HG03565 (cell line): ENCODE measurements around the gene PIP4K2A.
"Not testable (repeated sequence)": the region's sequence is repeated elsewhere in the genome, so short reads cannot be mapped to it uniquely, and the experiment has no call there.

Source experiments
- ATAC-seq: cut with Tn5 transposase; IDR thresholded peaks from one replicate; pipeline ENCODE4 v1.9.1; 2021; ENCODE audit warnings: mild to moderate bottlenecking, moderate library complexity; ENCODE audit not compliant: unreplicated experiment

PIP4K2A gene

DNA sequence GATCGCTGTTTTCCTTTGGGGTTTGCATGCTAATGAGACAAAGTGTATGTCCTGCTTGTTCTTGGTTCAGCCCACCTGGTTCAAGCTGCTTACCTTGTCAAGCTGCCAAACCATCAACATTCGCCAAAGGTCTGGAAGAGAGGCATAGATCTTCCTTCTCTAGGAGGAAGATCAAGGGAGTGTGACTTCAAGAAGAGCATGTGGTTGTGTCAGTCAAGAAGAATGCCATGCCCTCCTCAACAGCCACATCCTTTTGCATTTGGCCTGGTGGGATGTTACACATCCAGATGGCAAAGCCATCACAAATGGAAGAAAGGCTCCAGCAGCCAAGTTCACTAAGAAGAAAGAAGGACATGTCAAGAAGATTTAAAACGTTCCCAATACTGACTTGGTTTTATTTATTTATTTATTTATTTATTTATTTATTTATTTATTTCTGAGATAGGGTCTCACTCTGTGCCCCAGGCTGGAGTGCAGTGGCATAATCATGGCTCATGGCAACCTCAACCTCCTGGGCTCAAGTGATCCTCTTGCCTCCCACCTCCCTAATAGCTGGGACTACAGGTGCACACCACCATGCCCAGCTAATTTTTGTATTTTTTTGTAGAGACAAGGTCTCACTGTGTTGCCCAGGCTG lies 5.1 kb upstream of the PIP4K2A start:
- ATAC-seq: no peak

DNA sequence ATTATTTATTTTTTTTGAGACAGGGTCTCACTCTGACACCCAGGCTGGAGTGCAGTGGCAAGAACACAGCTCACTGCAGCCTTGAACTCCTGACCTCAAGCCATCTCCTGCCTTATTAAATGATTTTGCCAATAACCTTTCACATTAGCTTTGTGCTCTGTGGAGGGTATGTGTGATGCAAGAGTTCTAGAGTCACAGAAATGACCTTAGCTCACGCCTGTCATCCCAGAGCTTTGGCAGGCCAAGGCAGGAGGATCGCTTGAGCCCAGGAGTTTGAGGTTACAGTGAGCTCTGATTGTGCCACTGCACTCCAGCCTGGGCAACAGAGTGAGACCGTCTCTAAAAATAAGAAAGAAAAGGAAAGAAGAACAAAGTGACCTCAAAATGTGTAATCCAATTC lies 4.3 kb upstream of the PIP4K2A start:
- not testable (repeated sequence) for ATAC-seq

DNA sequence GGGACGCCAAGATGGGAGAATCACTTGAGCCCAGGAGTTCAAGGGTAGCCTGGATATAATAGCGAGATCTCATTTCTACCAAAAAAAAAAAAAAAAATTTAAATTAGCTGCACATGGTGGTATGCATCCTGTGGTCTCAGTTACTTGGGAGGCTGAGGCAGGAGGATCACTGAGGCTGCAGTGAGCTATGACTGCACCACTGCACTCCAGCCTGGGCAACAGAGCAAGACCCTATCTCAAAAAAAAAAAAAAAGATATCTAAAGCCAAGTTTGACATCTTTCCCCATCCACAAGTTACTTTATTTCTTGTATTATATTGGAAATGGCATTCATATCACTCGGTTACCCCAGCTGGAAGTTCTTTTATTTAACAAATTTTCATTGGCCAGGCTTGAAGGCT lies 3.4 kb upstream of the PIP4K2A start:
- ATAC-seq: no peak

DNA sequence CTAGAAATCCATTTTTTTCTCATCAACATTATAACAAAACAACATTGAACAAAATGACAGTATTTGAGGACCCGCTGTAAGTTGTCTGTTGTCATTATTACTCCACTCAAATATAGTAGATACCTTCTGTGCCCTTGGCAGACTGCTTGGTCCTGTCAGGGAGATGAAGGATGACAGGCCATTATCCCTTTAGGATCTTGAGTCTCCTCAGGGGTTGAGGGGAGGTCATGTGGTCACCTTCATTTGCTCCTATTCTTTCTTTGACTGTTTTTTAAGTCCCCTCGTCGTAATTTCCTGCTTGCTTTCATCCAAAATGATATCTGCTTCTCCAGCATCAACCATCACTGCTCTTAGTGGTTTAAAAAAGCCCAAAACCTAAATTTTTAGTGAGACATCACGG lies 2.6 kb upstream of the PIP4K2A start:
- ATAC-seq: no peak

DNA sequence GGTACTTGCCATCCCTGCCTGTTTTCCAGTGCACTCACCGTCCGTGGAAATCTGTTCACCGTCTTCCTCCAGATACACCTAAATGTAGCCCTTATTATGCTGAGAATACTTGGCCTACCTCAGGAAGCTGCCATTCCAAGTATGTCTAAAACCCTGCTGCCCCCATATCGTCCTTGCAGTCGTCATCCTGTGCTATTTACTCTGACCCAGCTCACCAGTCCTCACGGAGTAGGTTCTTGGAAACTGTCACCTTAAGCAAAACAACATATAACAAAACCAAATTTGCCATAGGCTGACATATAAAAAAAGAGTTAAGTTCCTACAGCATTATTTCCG lies 880 bp upstream of the PIP4K2A start:
- ATAC-seq: no peak

DNA sequence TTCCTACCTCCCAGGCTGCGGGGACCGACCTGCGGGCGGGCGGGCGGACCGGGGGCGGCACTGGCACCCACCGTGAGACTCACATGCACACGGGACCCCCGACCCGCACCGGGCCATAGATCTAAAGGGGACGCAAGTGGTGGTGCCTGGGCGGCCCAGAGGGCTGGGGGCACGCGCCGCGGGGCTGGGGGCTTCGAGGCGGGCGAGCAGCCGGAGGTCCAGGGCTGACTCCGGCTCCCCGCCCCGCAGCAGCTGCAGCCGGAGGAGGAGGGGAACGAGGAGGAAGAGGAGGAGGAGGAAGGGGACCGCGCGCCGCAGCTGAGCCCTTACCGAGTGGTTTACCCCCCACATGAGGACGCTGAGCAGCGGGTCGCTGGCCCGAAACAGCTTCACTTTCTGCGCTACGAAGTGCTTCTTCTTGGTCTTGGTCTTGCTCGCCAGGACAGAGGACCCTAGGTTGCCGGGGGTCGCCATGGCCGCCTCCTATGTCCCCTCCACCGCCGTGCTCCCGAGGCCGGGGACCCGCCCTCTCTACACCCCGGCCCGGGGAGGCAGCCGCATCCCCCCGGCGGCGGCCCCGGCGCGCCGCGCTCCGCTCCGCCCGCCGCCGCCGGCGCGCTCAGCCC lies 412 bp downstream of the PIP4K2A start:
- no peak for ATAC-seq

DNA sequence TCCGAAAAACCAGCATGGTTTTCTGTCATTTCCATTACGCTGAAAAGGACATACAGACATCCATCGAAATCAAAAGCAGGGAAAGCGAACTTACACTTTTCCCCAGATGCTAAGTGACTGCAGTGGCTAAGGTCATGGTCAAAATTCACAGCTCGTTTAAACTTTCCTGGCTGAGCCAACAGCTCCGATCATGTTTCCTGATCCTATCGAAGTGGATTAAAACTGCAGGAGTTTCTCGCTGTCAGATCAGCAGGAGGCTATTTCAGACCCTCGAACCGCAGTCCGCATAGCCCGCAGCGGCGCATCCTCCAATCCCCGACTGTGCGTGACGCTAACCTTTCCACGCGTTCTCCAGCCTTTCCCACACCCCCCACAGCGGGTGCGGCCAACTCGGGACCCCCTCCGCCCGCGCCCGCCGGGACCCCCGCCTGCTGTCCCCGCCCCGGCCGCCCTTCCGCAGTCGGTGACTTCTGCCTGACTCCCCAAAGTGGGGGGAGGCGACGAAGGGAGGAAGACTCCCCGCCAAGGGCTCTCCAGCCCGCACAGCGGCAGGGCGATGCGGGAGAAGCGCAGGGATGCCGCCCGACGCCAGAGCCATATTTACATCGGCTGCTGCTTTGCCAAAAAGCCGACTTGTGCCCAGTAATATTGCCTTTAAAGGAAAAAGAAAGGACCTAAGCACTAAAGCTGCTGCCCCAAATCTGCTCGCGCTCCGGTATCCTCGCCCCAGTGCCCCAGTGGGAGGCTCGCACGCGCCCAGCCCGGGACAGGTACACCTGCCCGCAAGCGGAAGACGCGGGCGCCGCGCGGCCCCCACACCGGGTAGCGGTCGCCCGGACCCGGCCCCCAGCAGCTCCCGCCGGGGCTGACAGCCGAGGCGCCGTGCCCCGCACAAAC lies 1.2 kb downstream of the PIP4K2A start:
- ATAC-seq: no peak

DNA sequence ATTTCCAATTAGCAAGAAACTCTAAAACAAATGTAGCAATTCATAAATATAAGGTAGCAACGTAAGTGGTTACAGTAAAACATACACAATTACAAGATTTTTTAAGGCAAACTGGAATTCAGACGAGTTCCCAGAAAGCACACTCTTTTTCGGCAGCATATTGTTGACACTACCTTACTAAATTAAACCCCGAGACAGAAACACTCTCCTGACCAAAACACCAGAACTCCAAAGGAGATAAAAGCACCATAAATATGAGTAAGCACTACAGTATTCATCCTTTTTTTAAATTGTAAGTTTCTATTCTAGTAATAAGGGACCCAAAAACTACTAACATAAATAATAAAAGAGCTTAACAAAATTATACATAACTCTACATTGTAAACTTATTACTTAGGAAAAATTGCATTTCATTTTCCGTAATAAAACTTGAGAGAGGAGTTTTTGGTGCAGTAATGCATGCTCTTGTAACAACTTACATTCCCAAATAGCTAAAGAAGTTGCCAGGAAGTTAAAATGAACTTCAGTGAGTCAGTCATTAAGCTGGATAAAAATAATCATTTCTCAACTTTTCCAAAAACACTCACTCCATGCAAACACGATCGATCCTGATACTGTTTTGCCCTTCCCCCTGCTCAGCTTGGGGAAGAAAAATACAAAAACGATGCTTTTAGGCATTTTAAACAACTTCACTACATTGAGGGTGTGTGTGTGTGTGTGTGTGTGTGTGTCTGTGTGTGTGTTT lies 2.0 kb downstream of the PIP4K2A start:
- no peak for ATAC-seq

DNA sequence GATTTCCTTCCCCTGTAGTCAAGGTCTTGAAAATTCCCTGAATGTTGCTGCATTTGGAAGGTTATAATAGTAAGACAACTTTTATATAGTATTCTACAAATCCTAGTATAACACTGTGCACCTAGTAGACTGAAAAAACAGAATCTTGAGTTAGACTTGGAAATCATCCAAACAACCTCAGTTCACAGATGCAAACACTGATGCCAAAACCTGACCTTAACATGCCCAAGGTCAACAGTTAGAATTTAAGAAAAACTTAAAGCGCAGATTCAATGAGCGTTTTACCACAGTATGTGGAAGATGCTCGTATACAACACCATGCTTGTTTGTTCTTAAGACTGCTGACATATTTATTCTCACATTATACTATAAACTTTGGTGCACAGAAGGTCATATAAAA lies 3.0 kb downstream of the PIP4K2A start:
- no peak for ATAC-seq

DNA sequence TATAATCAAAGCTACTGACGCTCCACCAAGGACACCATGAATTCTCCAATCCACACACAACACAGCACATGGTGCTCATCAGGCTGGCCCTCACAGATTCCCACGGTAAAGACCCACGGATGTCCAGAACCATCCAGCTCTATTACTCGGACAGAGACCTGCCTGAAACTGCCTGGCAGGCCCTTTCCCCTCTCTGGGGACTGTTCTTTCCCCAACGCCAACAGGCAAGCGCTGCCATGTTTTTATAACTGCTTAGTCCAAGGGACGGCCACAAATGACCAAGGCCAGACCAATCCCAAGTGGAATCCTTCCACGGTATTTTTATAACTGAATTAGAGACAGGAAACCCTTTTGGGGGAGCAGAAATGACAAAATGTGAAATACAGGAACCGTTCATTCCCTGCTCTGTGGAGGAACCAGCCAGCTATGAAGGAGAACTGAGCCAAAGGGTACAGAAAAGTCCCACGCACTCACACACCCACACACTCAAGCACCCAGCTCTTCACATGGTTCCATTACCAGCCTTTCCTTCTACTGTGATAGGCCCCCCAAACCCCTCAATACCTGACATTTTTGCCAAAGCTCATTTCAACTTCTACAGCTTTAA lies 4.1 kb downstream of the PIP4K2A start:
- no peak for ATAC-seq

DNA sequence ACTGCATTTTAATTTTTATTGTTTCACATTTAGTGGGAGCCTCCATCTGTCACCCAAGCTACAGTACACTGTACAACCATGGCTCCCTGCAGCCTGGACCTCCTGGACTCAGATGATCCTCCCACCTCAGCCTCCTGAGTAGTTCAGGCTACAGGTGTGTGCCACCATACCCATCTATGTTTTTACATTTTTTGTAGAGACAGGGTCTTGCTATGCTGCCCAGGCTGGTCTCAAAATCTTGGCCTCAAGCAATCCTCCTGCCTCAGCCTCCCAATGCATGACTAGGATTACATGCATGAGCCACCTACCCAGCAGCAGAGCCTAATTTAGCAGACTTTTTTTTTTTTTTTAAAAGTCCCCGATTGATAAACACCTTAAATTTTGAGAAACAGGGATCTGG lies 5.6 kb downstream of the PIP4K2A start:
- ATAC-seq: no peak

DNA sequence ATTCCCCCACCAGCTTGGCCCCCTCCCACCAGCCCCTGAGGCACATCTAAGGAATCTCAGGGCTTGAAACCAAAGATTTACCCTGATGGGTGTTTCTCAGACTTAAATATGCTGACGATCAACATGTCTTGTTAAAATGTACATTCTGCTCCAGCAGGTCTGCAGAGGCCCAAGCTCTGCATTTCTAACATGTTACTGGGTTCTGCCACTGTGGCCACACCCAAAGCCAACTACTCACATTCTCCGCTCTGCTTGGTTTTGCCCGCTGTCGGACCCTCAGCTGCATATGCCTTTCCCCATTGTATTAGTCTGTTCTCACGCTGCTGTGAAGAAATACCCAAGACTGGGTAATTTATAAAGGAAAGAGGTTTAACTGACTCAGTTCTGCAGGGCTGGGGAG lies 8.9 kb downstream of the PIP4K2A start:
- no peak for ATAC-seq

DNA sequence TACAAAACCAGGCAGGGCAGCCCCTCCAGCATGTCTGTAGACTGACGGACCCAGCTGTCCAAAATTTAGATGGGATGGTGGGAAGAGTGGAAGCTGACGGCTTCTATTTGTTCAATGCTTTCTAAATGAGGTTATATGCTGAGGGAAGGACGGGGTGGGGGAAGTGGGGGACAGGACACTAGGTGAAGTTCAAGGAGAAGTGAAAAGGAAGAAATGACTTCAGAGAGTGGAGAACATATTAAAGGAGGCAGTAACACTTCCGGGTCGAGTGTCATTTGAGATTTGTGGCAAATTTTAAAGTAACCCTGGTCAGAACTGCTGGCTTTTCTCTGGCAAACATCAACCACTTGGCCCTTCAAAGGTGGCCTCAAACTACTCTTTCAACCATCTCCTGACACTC lies 9.4 kb downstream of the PIP4K2A start:
- peak; percentile 30 for ATAC-seq

DNA sequence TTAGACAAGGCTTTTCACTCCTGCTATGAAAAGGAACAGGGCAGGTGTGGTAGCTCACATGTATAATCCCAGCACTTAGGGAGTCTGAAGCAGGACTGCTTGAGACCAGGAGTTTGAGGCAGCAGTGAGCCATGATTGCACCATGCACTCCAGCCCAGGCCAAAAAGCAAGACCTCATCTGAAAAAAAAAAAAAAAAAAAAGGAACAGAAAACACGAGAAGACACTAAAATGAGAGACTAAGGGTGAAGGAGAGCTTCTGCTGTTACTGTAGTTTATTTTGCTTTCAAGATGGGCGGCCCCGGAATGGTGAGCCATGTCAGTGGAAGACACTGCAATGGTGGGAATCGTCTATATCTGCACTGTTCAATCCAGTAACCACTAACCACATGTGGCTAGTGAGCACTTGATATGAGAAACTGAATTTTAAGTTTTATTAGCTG lies 9.9 kb downstream of the PIP4K2A start:
- peak; percentile 31 for ATAC-seq

DNA sequence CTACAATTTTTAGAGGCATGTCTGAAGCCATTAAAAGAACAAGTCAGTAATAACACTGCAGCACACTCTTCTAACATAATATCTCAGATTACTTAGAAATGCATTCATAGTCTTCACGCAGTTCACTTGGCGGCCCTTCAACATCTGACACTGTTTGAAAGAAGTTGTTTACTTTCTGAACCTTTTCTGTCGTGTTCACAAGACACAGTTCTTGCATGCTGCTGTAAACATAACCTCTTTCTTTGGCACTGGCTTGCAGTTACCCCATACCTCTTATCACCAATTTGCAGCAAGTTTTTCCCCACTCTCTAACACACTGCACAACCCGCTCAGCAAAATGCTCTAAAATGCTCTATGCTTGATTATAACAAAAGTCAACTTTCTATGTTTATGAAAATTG lies 12.0 kb downstream of the PIP4K2A start:
- ATAC-seq: no peak

DNA sequence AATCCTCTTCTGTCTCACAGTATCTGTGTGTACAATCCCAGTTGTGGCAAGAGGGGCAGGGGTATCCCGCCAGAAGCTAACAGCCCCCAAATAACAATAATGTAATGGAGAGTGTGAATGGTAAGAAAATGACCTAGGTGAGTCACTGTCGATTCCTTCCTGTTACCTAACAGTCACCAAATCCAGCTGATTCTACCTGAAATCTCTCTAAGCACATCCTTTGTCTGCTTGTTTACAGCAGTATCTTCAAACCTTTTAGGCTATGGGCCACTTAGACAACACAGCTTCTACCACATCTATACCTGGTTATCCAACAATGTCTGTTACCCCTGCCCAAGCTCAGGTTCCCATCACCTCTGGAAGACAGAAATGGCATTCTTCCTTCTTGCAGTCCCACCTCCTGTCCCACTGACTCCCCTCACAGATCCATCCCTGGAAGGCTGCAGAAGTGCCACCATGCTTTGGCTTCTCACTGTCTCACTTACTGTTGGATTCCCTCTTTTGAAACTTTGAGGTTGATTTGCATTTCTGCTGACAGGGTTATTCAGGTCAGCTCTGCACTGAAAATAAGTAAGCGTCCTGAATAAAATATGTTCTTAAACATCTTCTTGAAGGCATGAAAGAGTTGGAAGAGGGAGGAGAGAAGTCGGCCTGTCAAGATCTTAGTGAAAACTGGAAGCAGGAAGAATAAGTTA lies 13.1 kb downstream of the PIP4K2A start:
- no peak for ATAC-seq

DNA sequence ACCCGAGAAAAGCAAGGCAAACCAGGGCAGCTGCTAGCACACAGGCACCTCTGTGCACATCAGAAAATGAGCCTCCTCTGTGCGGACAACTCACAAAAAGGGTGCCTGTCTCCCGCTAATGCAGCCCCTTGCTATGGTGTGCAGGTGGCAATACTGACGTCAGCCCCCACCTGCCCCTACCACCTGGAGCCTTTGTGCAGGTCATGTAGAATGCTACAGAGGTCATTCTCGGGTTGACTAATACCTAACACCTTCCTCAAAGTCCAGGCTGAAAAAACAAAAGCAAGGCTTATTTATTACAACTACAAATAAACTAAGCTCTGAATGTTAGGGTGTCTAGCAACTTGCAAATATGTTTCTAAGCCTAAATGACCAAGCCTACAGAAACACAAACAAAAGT lies 13.9 kb downstream of the PIP4K2A start:
- ATAC-seq: peak; percentile 32

DNA sequence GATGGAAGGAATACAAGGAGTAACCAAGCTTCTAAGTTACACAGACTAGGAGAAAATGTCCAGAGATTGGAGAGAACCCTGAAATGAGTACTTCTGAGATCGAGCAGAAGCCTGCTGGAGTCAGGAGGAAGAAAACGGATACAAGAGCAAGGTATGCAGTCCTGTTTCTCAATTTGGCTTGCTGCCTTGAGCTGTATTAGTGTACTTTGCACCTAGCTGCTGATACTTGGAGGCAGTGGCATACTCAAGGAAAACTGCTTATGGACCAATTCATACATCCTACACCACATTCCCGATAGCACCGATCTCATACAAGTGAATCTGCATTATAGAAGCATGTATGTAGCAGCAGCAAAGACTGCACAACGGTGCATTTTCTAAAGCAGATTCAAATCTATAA lies 14.4 kb downstream of the PIP4K2A start:
- no peak for ATAC-seq

DNA sequence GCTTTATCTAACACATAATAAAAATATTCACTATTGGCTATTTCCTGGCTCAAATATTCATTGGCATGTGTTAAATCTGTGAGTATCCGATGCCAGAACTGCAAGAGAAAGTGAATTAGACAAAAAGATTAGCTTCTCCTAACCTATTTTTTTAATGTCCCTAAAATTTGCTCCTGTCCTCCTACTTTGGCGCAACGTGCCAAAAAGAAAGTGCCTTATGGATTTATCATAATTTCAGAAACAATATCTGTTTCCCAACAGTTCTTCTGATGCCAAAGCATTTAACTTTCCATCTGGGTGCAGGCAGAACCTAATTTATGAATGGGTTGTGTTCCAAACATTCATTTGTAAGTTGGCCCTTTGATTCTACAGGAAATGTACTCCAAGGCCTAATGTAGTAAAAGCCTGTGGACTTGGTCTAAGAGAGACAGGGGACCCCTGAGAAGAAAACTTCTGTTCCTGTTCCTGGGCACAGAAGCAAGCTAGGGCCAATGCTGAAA lies 15.4 kb downstream of the PIP4K2A start:
- ATAC-seq: no peak

DNA sequence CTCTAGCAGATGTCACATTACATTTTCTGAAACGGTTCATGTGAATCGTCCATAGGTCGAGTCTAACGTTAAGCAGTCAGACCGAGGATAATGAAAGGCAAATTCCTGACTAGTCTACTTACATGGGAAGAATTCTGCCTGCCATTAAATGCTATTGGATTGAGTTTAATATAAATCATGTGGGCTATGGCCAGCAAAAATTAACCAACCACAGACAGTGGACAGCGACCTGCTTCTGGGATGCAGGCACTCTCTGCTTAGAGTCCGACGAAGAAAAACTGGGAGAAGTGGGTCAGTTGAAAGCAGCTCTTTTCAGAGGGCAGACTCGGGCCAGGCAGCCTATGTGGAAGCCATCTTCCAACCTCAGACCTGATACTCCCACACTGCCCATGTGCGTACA lies 16.6 kb downstream of the PIP4K2A start:
- ATAC-seq: no peak
